Activated T-cell treated with anti-CD3 and anti-CD28 coated beads for 24 hours (primary cell): ENCODE data around the gene SHD.
"Not testable (repeated sequence)": the region's sequence is repeated elsewhere in the genome, so short reads cannot be mapped to it uniquely, and the experiment has no call there.

Experiments used
- DNase-seq: peaks from one replicate; pipeline ENCODE4 v3.0.0-alpha.2; 2020; ENCODE audit warnings: low read depth

The SHD gene

DNA sequence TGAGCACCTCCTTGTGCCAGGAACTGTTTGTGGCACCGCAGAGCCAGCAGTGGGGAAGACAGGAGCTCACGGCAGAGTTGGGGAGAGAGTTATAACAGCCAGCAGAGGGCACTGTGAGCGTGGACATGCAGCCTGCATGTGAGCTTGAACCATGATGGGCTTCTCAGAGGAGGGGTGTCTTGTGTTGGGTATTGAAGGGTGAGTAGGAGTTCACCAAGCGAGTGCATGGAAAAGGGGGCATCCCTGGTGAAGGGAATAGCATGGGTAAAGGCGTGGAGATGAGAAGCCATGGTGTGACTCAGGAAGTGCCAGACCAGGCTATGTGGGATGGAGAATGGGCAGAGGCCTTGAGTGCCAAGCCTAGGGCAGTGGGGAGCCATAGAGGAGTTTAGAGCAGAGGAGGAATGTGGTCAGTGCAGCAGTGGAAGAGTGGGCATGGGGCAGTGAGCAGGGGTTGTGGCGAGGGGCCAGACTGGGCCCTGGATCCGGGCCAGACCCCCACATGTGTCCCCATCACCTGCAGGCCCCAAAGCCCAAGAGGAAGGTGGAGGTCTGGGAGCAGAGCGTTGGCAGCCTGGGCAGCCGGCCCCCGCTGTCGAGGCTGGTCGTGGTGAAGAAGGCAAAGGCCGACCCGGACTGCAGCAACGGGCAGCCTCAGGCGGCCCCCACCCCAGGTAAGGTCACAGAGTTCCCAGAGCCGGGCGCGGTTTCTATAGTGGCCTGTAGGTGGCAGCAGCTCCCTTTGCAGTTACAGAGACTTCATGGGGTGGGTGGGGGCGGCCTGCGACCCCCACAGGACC is 11.8 kb upstream of the SHD start:
- DNase-seq, result peak; percentile 47

DNA sequence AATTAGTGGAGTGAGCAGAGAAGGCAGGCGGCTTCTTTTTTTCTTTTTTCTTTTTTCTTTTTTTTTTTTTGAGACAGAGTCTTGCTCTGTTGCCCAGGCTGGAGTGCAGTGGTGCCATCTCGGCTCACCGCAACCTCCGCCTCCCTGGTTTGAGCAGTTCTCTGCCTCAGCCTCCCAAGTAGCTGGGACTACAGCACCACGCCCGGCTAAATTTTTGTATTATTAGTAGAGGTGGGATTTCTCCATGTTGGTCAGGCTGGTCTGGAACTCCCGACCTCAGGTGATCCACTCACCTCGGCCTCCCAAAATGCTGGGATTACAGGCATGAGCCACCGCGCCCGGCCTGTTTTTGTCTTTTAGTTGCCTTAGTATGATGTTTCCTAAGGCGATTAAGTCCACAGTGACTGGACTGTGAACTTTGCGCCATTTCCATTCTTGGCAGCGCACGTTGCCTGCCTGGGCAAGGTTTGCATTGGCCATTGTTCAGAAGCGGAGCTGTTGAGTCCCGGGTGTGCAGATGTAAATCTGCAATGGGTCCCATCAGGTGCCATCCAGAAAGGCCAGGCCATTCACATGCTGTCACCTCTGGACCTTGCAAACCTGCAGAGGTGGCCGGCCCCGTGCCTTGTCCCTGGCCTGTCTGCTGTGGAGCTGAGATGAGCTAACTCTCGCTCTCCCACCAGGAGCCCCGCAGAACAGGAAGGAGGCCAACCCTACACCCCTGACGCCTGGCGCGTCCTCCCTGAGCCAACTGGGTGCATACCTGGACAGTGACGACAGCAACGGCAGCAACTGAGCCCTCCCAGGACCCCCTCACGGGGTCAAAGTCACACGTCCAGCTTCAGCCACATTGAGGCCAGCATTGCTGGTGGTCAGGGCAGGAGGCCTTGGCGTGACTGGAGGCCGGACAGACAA is 10.9 kb upstream of the SHD start:
- DNase-seq, result no peak

DNA sequence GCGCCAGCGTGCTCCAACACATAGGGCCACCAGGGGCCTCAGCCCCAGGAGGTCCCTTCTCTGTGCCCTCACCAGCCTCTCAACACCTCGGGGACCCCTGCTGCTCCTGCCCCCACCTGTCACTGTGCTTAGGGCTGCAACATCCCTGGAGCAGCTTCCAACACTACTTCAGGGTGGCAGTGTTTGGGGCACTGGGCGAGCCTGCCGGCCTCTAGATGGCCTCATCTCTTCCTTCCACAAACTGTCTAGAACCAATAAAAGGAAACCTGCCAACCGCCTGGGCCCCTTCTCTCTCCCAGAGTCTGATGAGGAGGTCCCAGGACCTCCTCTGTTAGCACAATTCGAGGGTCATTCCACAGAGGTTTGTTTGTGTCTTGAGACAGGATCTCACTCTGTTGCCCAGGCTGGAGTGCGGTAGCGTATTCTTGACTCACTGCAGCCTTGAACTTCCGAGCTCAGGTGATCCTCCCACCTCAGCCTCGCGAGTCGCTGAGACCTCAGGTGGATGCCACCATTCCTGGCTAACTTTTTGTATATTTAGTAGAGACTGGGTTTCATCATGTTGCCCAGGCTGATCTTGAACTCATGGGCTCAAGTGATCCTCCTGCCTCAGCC is 10.1 kb upstream of the SHD start:
- no peak for DNase-seq

DNA sequence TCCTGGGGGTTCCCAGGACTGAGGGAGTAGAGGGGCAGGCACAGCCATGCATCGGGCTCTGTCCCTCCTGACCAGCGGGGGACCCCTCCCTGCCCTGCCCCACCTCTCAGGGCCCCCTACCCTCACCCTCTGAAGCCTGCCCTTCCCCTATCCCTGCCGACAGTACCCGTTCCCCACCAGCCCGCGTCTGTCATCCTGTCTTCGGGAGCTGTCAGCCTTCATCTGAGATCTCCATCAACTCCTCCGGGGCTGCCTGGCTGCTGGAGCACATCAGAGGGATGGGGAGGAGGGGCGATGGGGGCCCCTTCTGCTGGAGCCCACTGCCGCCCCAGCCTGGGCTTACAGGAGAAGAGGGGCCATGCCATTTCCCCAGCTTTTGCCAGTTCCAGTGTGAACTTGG is 6.2 kb upstream of the SHD start:
- DNase-seq, result no peak

DNA sequence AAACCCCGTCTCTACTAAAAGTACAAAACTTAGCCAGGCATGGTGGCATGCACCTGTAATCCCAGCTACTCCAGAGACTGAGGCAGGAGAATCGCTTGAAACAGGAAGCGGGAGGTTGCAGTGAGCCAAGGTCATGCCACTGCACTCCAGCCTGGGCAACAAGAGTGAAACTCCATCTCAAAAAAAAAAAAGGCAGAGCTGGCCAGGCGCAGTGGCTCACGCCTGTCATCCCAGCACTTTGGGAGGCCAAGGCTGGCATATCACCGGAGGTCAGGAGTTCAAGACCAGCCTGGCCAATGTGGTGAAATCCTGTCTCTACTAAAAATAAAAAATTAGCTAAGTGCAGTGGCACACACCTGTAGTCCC is 4.8 kb upstream of the SHD start:
- not testable (repeated sequence) for DNase-seq

DNA sequence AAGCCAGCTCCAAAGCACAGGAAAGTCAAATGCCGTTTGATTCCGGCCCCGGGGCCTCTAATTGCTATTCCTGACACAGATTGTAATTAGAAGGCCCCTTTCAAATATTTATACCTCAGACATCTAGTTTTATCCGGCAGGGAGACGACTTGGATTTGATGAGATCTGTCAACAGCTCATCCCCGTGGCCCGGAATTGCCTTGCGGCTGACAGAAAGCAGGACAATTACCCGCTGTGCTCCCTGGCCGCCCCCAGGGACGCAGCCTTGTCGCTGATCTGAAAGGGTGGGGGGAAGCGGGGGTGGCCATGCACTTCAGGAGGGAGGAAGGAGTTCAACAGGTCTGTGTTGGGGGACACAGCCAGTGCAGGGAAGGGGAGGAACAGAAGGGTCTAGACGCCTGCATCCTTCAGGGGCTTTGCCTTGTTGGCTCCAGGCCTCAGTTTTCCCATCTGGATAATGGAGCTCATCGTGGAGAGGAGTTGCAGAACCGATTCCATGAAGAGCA is 1.8 kb upstream of the SHD start:
- no peak for DNase-seq

DNA sequence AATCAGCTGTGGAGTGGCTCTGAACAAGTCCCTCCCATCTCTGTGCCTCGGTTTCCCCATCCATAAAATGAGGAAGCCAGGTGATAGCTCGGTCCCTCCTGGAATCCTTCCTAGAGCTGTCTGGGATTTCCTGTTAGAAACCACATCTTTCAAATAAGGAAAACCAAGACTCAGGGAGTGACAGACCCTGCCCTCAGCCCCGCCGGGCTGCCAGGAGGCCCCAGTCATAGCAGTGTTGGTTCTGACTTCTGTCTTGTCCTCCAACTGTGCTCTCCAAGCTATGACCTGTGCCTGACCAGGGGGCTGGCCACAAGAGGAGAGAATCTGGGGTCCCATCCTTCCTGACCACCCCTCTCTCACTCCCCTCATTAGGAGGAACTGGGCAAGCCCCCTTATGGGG is 1.1 kb upstream of the SHD start:
- DNase-seq, result no peak

DNA sequence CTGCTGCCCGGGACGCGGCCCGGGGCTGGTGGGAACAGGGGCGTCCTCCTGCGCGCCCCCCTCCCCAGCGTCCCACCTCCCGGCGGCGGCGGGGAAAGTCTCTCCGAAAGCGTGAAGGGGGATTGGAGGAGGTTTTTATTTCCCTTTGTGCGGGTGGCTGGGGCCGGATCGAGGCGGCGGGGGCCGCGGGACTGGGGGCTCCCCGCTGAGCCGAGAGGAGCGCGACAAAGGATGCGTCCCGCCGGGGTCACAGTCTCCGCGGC is 132 bp downstream of the SHD start:
- DNase-seq, result no peak

DNA sequence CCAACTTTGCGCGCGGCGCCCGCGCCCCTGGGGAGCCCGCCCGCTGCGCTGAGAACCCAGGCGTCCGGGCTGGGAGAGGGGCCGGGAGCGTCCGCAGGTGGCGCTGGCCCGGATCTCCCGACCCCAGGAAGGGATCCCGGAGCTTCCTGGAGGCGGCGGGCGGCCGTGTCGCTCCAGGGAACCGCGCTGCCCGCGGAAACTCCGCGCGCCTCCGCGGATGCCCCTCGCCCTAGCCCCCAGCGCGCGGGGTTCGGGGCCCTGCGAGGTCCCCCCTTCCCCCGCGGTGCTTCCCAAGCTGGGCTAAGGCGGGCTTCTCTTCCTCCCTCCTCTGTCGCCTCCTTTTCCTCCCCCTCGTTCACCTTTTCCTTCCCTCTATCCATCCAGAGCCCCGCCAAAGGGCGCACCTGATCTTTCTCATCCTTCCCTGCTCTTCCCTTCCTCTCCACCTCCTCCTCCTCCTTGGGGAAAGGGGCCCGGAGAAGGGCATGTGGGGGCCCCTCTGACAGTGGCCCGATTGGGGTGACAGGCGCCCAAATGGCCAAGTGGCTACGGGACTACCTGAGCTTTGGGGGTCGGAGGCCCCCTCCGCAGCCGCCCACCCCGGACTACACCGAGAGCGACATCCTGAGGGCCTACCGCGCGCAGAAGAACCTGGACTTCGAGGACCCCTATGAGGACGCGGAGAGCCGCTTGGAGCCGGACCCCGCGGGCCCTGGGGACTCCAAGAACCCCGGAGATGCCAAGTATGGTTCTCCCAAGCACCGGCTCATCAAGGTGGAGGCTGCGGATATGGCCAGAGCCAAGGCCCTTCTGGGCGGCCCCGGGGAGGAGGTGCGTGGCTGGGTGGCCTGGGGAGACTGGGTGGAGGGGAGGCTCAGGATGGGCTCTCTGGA is 710 bp downstream of the SHD start:
- no peak for DNase-seq

DNA sequence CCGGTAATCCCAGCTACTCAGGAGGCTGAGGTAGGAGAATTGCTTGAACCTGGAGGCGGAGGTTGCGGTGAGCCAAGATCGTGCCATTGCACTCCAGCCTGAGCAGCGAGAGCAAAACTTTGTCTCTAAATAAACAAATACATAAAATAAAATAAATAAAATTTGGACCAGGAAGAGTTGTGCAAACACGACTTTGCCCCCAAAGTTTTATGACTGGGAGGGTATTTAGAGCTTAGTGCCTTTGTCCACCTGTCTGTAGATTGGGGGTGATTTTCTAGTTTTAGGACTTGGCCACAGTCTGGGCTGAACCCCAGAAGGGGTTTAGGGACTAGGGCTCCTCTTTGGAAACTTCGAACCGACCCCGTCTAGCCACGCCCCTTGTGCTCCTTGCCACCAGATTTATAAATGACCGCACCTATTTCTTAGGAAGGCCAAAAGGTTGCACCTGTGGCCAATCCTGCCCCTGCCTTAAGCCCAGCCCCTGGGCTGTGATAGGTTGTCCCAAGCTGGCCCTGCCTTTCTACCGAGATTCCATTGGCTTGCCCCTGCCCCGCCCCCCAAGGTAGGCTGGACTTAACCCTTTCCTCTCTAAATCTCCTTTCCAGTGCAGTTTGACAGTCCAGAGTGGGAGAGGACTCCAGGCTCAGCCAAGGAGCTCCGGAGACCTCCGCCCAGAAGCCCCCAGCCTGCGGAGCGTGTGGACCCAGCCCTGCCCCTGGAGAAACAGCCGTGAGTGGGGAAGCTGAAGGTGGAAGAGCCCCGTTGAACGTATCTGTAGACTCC is 5.3 kb downstream of the SHD start:
- DNase-seq, result no peak

DNA sequence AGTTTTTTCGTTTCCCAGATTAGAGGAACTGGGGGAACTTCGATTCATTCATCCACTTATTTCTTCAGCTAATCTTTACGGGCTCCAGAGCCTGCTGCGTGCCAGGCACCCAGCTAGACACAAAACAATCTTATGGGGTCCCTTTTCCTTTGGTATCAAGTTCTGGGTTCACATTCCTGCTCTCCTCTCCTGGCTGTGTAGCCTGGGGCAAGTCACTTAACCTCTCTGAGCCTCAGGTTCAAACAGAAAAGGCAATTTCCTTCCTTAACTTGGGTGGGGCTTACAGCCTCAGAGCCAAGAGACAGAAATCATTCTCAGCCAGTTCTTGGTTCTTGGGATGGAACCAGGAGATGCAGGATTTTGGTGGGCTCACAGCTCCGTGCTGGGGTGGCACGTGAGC is 5.9 kb downstream of the SHD start:
- DNase-seq, result no peak

DNA sequence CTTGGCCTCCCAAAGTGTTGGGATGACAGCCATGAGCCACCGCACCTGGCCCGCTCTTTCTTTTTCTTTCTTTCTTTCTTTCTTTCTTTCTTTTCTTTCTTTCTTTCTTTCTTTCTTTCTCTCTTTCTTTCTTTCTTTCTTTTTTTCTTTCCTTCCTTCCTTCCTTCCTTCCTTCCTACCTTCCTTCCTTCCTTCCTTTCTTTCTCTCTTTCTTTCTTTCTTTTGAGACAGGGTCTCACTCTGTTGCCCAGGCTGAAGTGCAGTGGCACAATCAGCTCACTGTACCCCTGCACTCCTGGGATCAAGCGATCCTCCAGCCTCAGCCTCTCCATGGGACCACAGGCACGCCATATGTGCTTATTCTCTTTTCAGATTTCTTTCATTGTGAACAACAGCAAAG is 7.1 kb downstream of the SHD start:
- DNase-seq, result not testable (repeated sequence)

DNA sequence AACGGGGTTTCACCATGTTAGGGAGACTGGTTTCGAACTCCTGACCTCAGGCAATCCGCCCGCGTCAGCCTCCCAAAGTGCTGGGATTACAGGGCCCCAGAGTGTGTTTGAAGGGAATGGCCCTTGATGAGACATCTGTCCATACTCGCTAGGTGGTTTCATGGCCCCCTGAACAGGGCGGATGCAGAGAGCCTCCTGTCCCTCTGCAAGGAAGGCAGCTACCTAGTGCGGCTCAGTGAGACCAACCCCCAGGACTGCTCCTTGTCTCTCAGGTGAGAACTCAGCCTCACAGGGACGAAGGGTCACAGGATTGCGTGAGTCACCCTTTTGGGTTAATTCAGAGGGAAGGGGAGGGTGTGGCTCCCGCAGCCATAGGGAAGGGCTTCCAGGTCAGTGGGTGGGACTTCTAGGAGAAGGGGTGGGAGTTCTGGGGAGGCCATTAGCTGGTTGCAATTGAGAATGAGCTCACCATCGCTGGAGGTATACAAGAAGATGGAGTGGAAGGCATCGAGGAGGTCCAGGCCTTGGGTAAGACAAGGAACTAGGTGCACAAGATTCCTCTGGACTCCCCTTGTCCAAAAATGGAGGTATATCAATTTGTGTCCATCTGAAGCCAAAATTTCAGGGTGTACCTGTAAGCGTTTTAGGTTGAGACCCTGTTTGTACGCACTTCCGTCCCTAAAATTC is 9.2 kb downstream of the SHD start:
- no peak for DNase-seq

DNA sequence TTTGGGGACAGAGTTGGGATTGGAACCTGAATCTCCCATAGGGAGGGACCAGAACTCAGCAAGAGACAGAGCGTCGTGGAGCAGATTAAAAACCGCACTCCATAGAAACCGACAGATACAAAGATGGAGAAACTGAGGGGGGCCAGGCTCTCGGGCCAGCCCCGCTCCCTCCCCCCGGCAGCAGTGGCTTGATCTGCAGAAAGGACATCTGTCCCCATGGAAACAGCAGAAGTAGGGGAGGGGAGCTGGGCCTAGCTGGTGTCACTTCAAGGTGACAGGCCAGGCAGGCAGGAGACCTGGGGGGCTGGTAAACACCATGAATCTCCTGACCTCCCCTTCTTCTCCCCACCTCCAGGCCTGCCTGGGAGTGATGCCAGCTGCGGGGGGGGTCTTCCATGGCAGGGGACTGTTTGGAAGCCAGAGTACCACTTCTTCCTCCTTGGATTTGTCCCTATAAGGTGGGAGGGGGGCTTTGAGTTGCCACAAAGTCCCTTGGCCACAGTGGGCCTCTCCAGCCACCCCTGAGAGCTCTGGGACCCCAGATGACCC is 12.2 kb downstream of the SHD start:
- no peak for DNase-seq

DNA sequence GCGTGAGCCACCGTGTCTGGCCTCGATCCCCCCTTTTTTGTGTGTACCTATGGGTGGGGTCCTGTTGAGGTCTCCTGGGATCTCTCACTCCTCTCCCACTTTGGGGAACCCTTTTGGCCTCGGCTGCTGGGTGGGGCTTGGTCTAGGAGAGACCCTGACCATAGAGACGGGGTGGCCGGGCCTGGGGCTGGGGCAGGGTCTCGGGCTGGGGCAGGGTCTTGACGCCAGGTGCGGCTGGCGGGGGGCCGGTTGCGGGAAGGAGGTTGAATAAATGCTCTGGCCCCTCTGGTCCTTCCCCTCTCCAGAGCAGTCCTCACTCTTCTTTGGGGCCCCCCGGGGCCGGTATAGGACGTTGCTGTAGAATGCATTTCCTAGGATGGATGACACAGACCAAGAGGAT is 13.4 kb downstream of the SHD start:
- no peak for DNase-seq

DNA sequence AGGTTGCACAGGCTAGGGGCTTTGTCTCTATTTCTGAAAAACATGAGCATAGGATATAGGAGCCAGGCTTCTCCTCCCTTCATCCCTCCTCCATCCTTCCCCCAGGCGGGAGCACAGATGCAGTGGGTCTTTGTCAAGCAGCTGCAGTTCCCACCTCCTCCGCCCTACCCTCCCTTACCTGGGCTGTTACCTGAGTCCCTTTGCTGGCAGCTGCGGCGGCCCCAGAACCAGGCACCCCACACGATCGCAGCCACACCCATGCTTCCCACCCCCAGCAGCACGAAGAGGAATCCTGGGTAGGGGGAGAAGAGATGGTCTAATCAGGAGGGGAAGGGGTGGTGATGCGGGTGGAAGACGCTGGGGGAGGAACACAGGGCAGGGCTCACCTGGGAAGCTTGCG is 15.3 kb downstream of the SHD start:
- no peak for DNase-seq

DNA sequence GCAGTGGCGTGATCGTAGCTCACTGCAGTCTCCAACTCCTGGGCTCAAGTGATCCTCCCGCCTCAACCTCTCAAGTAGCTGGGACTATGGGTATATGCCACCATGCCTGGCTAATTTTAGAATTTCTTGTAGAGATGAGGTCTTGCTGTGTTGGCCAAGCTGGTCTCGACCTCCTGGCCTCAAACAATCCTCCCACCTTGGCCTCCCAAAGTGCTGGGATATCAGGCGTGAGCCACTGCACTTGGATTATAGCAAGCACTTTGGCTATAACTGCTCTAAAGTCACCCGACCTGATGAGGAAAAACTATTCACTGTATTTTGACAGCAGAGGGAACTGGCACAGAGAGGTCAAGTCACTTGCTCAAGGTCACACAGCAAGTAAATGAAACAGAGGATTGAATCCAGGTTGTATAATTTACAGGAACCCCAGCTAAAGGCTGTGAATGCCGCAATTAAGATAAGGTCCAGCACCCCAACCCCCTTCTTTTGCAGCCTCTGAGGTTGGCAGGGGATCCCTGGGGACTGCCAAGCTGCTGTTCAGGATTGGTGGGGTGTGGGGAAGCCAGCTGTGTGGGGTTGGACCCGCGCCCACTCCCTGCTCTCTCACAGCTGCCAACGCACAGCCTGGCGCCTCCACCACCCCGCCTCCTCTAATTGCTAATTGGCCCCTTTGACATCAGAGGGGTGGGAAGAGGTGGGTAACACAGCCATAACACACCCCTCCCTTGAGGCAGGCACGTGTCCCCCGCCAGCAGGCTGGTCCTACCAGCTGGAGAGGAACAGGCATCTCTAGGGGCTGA is 17.1 kb downstream of the SHD start:
- DNase-seq, result no peak

DNA sequence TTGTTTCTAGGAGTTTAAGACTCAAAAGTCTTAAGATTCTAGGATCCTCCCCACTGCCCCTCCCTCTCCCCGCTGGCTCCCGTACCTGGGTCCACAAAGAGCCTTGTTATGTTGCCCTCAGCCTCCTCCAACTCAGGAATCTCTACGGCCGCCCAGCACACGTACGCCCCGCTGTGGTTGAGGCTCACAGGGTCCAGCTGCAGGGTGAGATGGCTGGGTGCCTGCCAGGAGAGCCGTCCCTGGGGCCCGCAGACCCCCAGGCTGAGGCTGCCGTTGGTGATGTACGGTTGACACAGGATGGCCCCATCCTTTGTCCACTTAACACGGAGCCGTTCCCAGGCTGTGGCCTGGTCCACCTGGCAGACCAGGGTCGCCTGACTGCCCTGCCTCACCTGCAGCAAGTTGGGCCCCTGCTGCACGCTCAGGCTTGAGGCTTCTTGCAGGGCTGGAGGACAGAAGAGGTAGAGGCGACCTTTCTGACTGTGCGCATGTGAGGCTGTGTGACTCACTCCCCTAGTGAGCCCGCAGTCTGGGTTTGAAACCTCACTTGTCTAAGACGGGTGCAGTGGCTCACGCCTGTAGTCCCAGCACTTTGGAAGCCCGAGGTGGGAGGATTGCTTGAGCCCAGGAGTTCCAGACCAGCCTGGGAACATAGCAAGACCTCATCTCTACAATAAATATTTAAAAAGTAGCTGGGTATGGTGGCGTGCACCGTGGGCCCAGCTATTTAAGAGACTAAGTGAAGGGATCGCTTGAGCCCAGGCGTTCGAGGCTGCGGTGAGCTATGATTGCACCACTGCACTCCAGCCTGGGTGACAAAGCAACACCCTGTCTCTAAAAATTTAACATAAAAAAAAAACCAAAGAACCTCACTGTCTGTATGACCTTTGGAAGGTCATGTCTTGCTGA is 19.1 kb downstream of the SHD start:
- peak; percentile 19 for DNase-seq
